ENCODE results near the gene CREB3L2. TPM values are rescaled to one million over a fixed set of nuclear protein-coding genes. Genes with fewer than 3 reads are reported as not detected.

The CREB3L2 gene
- total RNA-seq, 1 experiment from 2014 or later = 49.8 TPM

- POLR2A ChIA-PET = no interaction called here
- H3K9ac ChIP-seq (ENCODE audit: low read length) = no peak overlapping the region
- peak overlapping the region; percentile 27 for H3K4me2 ChIP-seq (ENCODE audit: low read length)
- no TSS peak for BruUV-seq (replicated peaks)
- no peak overlapping the region for H2AFZ ChIP-seq (ENCODE audit: low read depth, low read length, poor library complexity, severe bottlenecking)
- no peaks in the 10 kb centered on the region for H3K9me3 ChIP-seq (ENCODE audit: control insufficient read depth in 1 of 2, insufficient read depth in 1 of 2, low read depth in 1 of 2, low read length in 2 of 2)
- H3K27ac ChIP-seq (ENCODE audit: low read depth, low read length) = no peak overlapping the region
- no peaks in the 10 kb centered on the region for H4K20me1 ChIP-seq (ENCODE audit: insufficient read depth)
- no peak overlapping the region for H3K4me3 ChIP-seq (replicated peaks in 1 of 2; ENCODE audit: low read depth in 1 of 2, low read length in 2 of 2)
- TF ChIP-seq RAD21 (IDR thresholded peaks at IDR 0.05; ENCODE audit: low read depth) (no peak), ZFX (IDR thresholded peaks at IDR 0.05) (no peak), SIN3A (IDR thresholded peaks at IDR 0.05; ENCODE audit: low read depth) (no peak), JUND (IDR thresholded peaks at IDR 0.05) (no peak), SRF (IDR thresholded peaks at IDR 0.05; ENCODE audit: low read depth) (no peak), MAX (IDR thresholded peaks at IDR 0.05) (no peak), CBX3 (IDR thresholded peaks at IDR 0.05; ENCODE audit: low read depth) (no peak), YY1 (IDR thresholded peaks at IDR 0.05; ENCODE audit: extremely low read depth, insufficient replicate concordance, low read depth, low read length) (no peak), CTCF (IDR thresholded peaks at IDR 0.05 in 2 of 3, conservative IDR thresholded peaks at IDR 0.05 in 1 of 3; ENCODE audit: borderline replicate concordance in 1 of 3, insufficient read depth in 1 of 3, low read depth in 2 of 3, low read length in 2 of 3) (no peak), SP1 (IDR thresholded peaks at IDR 0.05; ENCODE audit: low read depth) (no peak), EGR1 (IDR thresholded peaks at IDR 0.05; ENCODE audit: low read depth) (no peak), EZH2 (IDR thresholded peaks at IDR 0.05) (no peak), EZH2phosphoT487 (IDR thresholded peaks at IDR 0.05; ENCODE audit: borderline replicate concordance) (no peak), POLR2A (IDR thresholded peaks at IDR 0.05; ENCODE audit: borderline replicate concordance, extremely low read depth, insufficient read depth, insufficient read length) (no peak), POLR2AphosphoS5 (IDR thresholded peaks at IDR 0.05; ENCODE audit: low read depth, low read length) (no peak), CEBPB (IDR thresholded peaks at IDR 0.05; ENCODE audit: low read depth) (no peak), TCF7L2 (IDR thresholded peaks at IDR 0.05; ENCODE audit: borderline replicate concordance, extremely low read depth, insufficient read depth, insufficient read length) (no peak)
- TF ChIP-seq, protein P1, sequence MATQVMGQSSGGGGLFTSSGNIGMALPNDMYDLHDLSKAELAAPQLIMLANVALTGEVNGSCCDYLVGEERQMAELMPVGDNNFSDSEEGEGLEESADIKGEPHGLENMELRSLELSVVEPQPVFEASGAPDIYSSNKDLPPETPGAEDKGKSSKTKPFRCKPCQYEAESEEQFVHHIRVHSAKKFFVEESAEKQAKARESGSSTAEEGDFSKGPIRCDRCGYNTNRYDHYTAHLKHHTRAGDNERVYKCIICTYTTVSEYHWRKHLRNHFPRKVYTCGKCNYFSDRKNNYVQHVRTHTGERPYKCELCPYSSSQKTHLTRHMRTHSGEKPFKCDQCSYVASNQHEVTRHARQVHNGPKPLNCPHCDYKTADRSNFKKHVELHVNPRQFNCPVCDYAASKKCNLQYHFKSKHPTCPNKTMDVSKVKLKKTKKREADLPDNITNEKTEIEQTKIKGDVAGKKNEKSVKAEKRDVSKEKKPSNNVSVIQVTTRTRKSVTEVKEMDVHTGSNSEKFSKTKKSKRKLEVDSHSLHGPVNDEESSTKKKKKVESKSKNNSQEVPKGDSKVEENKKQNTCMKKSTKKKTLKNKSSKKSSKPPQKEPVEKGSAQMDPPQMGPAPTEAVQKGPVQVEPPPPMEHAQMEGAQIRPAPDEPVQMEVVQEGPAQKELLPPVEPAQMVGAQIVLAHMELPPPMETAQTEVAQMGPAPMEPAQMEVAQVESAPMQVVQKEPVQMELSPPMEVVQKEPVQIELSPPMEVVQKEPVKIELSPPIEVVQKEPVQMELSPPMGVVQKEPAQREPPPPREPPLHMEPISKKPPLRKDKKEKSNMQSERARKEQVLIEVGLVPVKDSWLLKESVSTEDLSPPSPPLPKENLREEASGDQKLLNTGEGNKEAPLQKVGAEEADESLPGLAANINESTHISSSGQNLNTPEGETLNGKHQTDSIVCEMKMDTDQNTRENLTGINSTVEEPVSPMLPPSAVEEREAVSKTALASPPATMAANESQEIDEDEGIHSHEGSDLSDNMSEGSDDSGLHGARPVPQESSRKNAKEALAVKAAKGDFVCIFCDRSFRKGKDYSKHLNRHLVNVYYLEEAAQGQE (IDR thresholded peaks at IDR 0.05; ENCODE audit: low read depth) = no peak
- TF ChIP-seq, protein P2, sequence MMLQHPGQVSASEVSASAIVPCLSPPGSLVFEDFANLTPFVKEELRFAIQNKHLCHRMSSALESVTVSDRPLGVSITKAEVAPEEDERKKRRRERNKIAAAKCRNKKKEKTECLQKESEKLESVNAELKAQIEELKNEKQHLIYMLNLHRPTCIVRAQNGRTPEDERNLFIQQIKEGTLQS (IDR thresholded peaks at IDR 0.05) = no peak
- DNase-seq (ENCODE audit: low read depth, low spot score) = no peak
- no peaks in the 10 kb centered on the region for H3K27me3 ChIP-seq (ENCODE audit: insufficient read depth, low read length)
- peaks cover 19 to 50% of the 10 kb centered on the region in 2 experiments for H3K4me1 ChIP-seq (ENCODE audit: control insufficient read depth in 1 of 2, insufficient read depth in 2 of 2, low read length in 2 of 2)
- CTCF ChIA-PET = no interaction called here
- peak; percentile 5; the same call in 1 of the 2 replicates for ATAC-seq
- intact Hi-C loops (cut with micrococcal nuclease) = no loop called here
- H3K79me2 ChIP-seq (ENCODE audit: insufficient read depth, low read length) = no peaks in the 10 kb centered on the region
- no peaks in the 10 kb centered on the region for H3K36me3 ChIP-seq (ENCODE audit: control insufficient read depth in 1 of 2, insufficient read depth in 2 of 2, low read length in 2 of 2)
- H3K9me2 ChIP-seq (ENCODE audit: insufficient read depth) = no peaks in the 10 kb centered on the region
- RAD21 ChIA-PET (ENCODE audit: low non-redundant PET in 1 of 2, low total read pairs in 2 of 2, uncharacterized antibody in 2 of 2, unreplicated experiment in 2 of 2) = interaction anchor here in 1 of 2 experiments (0.6 kb wide), 1 partner anchor 793 kb away, joined by 3 read pairs; no protein-coding TSS in a partner anchor
Measured at GRCh38 chr7:137953043-137953664, 48.7 kb downstream of the CREB3L2 start.

Measured in HCT116 (cell line).